PFSK-1 (cell line): ENCODE data around the gene AFAP1L2.

Experiments used
- FOXP2 ChIP-seq: optimal IDR thresholded peaks from 2 replicates; pipeline ENCODE3; 2011; ENCODE audit warnings: borderline replicate concordance, control low read depth, inconsistent platforms; ENCODE audit not compliant: insufficient read depth; ENCODE audit errors: extremely low read length, extremely low read depth
- POLR2AphosphoS5 ChIP-seq: IDR thresholded peaks from 2 replicates; pipeline ENCODE4 v1.6.1; 2012; ENCODE audit warnings: low read depth, mild to moderate bottlenecking, control low read depth, low read length, moderate library complexity
- SIN3A ChIP-seq: IDR thresholded peaks from 2 replicates; pipeline ENCODE4 v1.6.1; 2012; ENCODE audit warnings: mild to moderate bottlenecking, low read length, moderate library complexity, borderline replicate concordance; ENCODE audit not compliant: insufficient read depth
- TAF1 ChIP-seq: IDR thresholded peaks from 2 replicates; pipeline ENCODE4 v1.6.1; 2012; ENCODE audit warnings: low read length, control low read depth, borderline replicate concordance; ENCODE audit not compliant: insufficient read depth
- TF ChIP-seq, protein P1 (sequence below), 2 experiments: IDR thresholded peaks; 2 replicates each; pipeline versions ENCODE4 v1.6.1 to v1.8.0; 2011 to 2012; ENCODE audit warnings: low read depth in 2 of 2, low read length in 2 of 2, control low read depth in 1 of 2, inconsistent platforms in 1 of 2, mild to moderate bottlenecking in 1 of 2, moderate library complexity in 1 of 2; ENCODE audit not compliant: insufficient read depth in 1 of 2

The AFAP1L2 gene

DNA sequence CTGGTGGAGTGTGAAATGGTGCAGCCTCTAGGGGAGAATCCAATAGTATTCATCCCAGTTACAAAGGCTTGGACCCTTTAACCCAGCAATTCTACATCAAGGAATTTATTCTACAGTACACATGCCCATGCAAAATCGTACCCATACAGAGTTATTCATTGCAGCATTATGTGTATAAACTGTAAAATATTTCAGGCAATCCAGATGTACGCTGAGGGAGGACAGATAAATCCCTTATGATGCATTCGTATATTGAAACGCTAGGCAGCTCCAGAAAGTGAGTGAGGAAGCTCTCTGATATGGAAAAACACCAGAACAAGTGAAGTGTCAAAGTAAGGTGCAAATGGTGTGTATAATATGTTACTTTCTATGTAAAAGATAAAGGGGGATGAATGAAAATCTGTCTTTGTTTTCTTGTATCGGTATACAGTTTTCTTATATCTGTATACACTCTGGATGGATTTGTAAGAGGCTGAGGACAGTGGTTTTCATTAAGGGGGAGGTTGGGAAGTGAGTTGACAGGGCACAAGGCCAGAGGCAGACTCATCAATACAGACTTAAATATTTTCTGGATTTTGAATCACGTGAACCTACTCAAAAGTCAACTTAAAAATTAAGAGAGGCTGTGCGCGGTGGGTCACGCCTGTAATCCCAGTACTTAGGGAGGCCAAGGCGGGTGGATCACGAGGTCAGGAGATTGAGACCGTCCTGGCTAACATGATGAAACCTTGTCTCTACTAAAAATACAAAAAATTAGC, 148.1 kb downstream of the AFAP1L2 start:
- TF ChIP-seq TAF1 (no peak), SIN3A (no peak), POLR2AphosphoS5 (no peak), FOXP2 (no peak)
- TF ChIP-seq, protein P1, sequence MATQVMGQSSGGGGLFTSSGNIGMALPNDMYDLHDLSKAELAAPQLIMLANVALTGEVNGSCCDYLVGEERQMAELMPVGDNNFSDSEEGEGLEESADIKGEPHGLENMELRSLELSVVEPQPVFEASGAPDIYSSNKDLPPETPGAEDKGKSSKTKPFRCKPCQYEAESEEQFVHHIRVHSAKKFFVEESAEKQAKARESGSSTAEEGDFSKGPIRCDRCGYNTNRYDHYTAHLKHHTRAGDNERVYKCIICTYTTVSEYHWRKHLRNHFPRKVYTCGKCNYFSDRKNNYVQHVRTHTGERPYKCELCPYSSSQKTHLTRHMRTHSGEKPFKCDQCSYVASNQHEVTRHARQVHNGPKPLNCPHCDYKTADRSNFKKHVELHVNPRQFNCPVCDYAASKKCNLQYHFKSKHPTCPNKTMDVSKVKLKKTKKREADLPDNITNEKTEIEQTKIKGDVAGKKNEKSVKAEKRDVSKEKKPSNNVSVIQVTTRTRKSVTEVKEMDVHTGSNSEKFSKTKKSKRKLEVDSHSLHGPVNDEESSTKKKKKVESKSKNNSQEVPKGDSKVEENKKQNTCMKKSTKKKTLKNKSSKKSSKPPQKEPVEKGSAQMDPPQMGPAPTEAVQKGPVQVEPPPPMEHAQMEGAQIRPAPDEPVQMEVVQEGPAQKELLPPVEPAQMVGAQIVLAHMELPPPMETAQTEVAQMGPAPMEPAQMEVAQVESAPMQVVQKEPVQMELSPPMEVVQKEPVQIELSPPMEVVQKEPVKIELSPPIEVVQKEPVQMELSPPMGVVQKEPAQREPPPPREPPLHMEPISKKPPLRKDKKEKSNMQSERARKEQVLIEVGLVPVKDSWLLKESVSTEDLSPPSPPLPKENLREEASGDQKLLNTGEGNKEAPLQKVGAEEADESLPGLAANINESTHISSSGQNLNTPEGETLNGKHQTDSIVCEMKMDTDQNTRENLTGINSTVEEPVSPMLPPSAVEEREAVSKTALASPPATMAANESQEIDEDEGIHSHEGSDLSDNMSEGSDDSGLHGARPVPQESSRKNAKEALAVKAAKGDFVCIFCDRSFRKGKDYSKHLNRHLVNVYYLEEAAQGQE (IDR thresholded peaks at IDR 0.05; ENCODE audit: insufficient read depth in 1 of 2, low read depth in 2 of 2, low read length in 2 of 2) = no peak

DNA sequence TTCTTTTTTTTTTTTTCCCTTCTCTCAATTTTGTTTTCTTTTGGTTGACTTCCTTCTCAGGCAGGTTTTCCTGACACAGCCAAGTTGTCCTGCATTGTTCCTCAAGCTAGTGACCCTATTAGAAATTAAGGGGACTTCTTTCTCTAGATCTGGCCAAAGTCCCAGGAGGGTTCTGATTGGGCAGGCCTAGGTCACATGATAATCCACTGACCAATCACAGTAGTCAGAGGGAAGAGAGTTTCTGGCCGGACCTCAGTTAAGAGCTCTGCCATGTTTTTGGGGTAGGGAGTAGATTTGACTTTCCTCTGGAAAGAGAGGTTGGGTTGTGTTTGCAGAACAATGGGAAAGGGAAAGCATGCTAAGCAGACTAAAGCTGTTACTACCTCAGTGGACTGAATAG, 149.1 kb downstream of the AFAP1L2 start:
- TF ChIP-seq POLR2AphosphoS5 (no peak), TAF1 (no peak), FOXP2 (no peak), SIN3A (no peak)
- TF ChIP-seq, protein P1 (IDR thresholded peaks at IDR 0.05; ENCODE audit: insufficient read depth in 1 of 2, low read depth in 2 of 2, low read length in 2 of 2) = no peak

DNA sequence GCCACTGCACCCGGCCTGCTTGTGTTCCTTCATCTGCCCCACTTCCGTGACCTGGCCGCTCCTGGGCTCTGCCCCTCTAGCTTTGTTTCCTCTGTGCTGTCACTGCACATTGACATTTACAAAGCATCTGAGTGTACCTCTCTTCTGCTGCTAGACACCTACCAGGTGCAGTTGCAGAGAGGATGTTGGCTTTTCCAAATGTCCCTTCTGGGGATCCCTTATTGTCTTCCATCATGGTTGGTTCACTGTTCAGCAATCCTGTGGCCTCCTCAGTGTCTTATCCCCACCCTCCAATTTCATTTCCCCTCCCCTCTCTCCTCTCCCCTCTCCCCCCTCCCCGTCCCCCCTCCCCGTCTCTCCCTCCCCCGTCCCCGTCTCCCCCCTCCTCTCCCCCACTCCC, 151.4 kb downstream of the AFAP1L2 start:
- no peak for TF ChIP-seq TAF1
- TF ChIP-seq, protein P1 (IDR thresholded peaks at IDR 0.05; ENCODE audit: insufficient read depth in 1 of 2, low read depth in 2 of 2, low read length in 2 of 2) = no peak
- no peak for TF ChIP-seq SIN3A

GRCh38 chr10:114252092-114252491, 152.2 kb downstream of the AFAP1L2 start:
- TF ChIP-seq POLR2AphosphoS5 (no peak), FOXP2 (no peak), TAF1 (no peak), SIN3A (no peak)
- TF ChIP-seq, protein P1 (IDR thresholded peaks at IDR 0.05; ENCODE audit: insufficient read depth in 1 of 2, low read depth in 2 of 2, low read length in 2 of 2) = no peak

GRCh38 chr10:114250716-114251115, 153.6 kb downstream of the AFAP1L2 start:
- no peak for TF ChIP-seq POLR2AphosphoS5
- TF ChIP-seq TAF1 = no peak
- no peak for TF ChIP-seq FOXP2
- no peak for TF ChIP-seq SIN3A
- TF ChIP-seq, protein P1 (IDR thresholded peaks at IDR 0.05; ENCODE audit: insufficient read depth in 1 of 2, low read depth in 2 of 2, low read length in 2 of 2) = no peak
